ENCODE results near the gene PGBD1. TPM values are rescaled to one million over a fixed set of nuclear protein-coding genes. Genes with fewer than 3 reads are reported as not detected.
A peak's percentile ranks its signal among the peaks of the same experiment; 100 is the strongest.

PGBD1 gene
- total RNA-seq, 4 donors from 2014 or later = 2.6 to 10.9 (median 7.0) TPM

DNA sequence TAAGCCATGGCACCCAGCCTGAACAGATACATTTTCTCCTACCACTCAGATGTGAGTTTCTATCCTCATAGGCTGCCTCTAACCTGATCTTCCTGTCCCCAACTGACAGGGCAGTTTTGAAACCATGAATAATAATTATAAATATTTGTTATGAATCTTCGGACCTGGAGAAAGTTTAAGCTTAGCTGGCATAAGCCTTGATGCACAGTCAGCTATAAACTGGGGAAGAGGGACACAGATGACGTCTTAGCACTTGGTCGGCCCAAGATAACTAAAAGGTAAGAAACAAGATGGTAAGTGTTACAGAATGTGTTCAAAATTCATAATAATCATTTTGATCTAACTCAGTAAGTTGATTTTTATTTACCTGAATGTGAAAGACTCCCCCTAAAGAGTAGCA, 37.4 kb upstream of the PGBD1 start:
- H3K4me3 ChIP-seq = no peak overlapping the region
- H3K9me3 ChIP-seq = no peaks in the 10 kb centered on the region
- no peak overlapping the region for H3K27ac ChIP-seq
- DNase-seq = no peak
- no peak for TF ChIP-seq POLR2A (IDR thresholded peaks at IDR 0.05)
- TF ChIP-seq, protein P1, sequence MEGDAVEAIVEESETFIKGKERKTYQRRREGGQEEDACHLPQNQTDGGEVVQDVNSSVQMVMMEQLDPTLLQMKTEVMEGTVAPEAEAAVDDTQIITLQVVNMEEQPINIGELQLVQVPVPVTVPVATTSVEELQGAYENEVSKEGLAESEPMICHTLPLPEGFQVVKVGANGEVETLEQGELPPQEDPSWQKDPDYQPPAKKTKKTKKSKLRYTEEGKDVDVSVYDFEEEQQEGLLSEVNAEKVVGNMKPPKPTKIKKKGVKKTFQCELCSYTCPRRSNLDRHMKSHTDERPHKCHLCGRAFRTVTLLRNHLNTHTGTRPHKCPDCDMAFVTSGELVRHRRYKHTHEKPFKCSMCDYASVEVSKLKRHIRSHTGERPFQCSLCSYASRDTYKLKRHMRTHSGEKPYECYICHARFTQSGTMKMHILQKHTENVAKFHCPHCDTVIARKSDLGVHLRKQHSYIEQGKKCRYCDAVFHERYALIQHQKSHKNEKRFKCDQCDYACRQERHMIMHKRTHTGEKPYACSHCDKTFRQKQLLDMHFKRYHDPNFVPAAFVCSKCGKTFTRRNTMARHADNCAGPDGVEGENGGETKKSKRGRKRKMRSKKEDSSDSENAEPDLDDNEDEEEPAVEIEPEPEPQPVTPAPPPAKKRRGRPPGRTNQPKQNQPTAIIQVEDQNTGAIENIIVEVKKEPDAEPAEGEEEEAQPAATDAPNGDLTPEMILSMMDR (IDR thresholded peaks at IDR 0.05) = no peak
- intact Hi-C loops (cut with DNase I; ENCODE audit: low total_unique reads) = no loop called here
- no peaks in the 10 kb centered on the region for H3K27me3 ChIP-seq
- H3K4me1 ChIP-seq = no peaks in the 10 kb centered on the region
- H3K36me3 ChIP-seq = no peaks in the 10 kb centered on the region

DNA sequence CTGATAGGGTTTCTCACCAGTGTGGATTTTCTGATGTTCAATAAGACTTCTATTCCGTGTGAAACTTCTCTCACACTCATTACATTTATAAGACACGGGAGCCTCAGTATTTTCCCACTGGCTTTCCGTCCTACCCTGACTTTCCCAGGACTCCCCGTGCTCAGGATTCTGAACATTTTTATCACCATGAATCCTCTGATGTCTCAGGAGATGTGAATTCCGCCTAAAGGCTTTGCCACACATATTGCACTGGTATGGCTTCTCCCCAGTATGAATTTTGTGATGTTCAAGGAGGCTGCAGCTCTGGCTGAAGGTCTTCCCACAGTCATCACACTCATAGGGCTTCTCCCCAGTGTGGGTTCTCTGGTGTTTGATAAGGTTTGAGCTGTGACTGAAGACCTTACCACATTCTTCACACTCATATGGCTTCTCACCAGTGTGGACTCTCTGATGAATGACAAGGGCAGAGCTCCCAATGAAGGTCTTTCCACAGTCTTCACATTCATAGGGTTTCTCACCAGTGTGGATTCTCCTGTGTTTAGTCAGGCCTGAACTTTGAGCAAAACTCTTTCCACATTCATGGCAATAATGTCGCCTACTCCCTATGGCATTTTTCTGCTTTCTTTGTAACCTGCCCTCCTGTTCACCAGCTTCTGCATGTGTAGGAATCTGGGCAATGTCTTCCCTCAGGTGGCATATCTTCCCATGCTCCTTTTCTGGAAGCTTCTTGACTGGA, 36.0 kb upstream of the PGBD1 start:
- H3K36me3 ChIP-seq = no peaks in the 10 kb centered on the region

DNA sequence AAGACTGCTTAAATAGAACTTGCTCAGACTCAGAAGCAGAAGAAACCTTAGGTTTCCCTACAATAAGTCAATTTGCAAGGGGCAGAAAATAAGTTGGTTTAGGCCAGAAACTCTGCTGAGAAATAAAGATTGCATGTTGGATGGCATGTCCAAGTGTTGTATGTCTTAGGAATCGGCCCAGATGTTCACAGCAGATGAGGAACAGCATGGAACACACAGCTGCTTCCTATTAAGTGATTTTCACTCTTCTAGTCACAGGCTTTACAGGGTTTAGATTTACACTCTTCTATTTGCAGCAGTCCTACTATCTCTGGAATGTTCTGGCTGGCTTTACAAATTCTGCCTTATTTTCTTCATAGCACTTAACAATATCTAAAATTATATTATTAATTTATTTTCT, 32.5 kb upstream of the PGBD1 start:
- Histone ChIP-seq H3K4me3 (no peak overlapping the region), H3K27me3 (no peaks in the 10 kb centered on the region), H3K4me1 (peaks cover 0 to 6% of the 10 kb centered on the region in 2 donors), H3K9me3 (no peaks in the 10 kb centered on the region), H3K27ac (no peak overlapping the region), H3K36me3 (no peaks in the 10 kb centered on the region)
- no peak for DNase-seq
- intact Hi-C loops (cut with DNase I; ENCODE audit: low total_unique reads) = no loop called here
- TF ChIP-seq, protein P1 (IDR thresholded peaks at IDR 0.05) = no peak
- no peak for TF ChIP-seq POLR2A (IDR thresholded peaks at IDR 0.05)

More for the DNA sequence above, 36.0 kb upstream of the PGBD1 start:
- H3K4me3 ChIP-seq = no peak overlapping the region
- TF ChIP-seq, protein P1 (IDR thresholded peaks at IDR 0.05) = no peak
- no peak for TF ChIP-seq POLR2A (IDR thresholded peaks at IDR 0.05)
- no peak overlapping the region for H3K27ac ChIP-seq
- H3K4me1 ChIP-seq = no peaks in the 10 kb centered on the region
- DNase-seq = no peak
- intact Hi-C loops (cut with DNase I; ENCODE audit: low total_unique reads) = no loop called here
- no peaks in the 10 kb centered on the region for H3K27me3 ChIP-seq
- H3K9me3 ChIP-seq = no peaks in the 10 kb centered on the region

DNA sequence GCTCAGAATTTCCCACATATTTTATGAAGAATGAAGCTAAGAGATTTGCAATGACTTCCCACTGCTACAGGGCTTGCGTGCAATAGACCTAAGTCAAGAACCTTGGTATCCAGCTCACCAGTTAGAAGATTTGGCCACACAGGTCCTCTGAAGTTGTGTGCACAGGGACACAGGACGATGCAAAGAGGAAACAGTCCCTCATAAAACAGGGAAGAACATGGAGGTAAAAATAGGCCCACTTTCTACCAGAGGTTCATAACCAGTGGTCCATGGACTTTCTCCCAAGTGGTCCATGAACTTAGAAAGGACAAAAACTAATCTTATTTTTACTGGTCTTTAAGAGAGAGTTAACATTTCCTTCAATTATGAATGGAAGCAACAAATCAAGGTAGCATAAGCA, 30.6 kb upstream of the PGBD1 start:
- TF ChIP-seq, protein P1 (IDR thresholded peaks at IDR 0.05) = no peak
- TF ChIP-seq POLR2A (IDR thresholded peaks at IDR 0.05) = no peak
- no peak for DNase-seq
- Histone ChIP-seq H3K36me3 (no peaks in the 10 kb centered on the region), H3K9me3 (no peaks in the 10 kb centered on the region), H3K4me1 (peaks cover 0 to 6% of the 10 kb centered on the region in 2 donors), H3K27ac (no peak overlapping the region), H3K27me3 (no peaks in the 10 kb centered on the region), H3K4me3 (peak overlapping the region in 1 of 2 donors; percentile 84)
- intact Hi-C loops (cut with DNase I; ENCODE audit: low total_unique reads) = no loop called here

DNA sequence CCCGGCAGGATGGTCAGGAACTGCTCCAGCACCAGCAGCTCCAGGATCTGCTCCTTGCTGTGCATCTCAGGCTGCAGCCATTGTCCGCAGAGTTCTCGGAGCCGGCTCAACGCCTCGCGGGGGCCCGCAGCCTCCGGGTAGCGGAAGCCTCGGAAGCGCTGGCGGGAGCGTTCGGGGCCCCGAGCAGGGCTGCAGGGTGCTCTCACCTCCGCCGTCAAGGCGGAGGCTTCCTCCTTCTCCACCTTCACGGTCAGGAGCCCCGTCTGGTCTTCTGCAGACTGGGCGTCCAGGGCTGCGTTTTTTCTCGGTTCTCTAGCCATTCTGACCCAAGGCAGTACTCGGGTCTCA, 29.7 kb upstream of the PGBD1 start:
- peak overlapping the region; percentile 84 to 88 for H3K4me3 ChIP-seq
- no peak for DNase-seq
- intact Hi-C loops (cut with DNase I; ENCODE audit: low total_unique reads) = no loop called here
- H3K27ac ChIP-seq = peak overlapping the region; percentile 48 to 62
- H3K36me3 ChIP-seq = no peaks in the 10 kb centered on the region
- peaks cover 0 to 6% of the 10 kb centered on the region in 2 donors for H3K4me1 ChIP-seq
- no peak for TF ChIP-seq POLR2A (IDR thresholded peaks at IDR 0.05)
- TF ChIP-seq, protein P1 (IDR thresholded peaks at IDR 0.05) = no peak
- no peaks in the 10 kb centered on the region for H3K9me3 ChIP-seq
- no peaks in the 10 kb centered on the region for H3K27me3 ChIP-seq
